ENCODE measurements around the gene KIF7. TPM values are rescaled to one million over a fixed set of nuclear protein-coding genes. Genes with fewer than 3 reads are reported as not detected.

Gene KIF7
- total and polyA plus RNA-seq, 2 of the 8 experiments (the other 6 are each of a cell fraction or from before 2014, with no cell fraction given) = 4.9 to 14.0 TPM

DNA sequence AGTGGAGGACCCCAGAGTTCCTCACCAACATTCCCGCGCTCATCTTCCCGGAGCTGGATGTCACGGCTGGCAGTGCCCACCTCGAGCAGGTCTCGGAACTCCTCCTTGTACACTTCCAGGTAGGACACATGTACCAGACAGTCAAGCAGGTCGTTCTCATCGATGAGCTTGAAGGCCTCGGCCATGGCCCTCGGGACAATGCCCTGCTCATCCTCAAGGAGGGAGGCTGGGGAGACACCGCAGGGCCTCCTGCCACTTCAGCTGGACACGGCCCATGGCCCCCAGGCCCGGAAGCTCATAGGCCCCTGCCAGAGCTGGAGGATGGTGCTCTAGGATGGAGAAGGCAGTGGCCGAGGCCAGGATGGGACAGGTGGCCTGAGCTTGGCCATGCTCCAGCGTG, 5.6 kb downstream of the KIF7 start (continued):
- TF ChIP-seq SP1 (IDR thresholded peaks at IDR 0.05; ENCODE audit: low read depth, low read length) (no peak), BCL11A (IDR thresholded peaks at IDR 0.05; ENCODE audit: low read depth in 2 of 2, low read length in 2 of 2) (no peak), NRF1 (IDR thresholded peaks at IDR 0.05; ENCODE audit: low read depth, low read length) (no peak), PHF8 (conservative IDR thresholded peaks at IDR 0.05; ENCODE audit: low read depth, low read length) (no peak), POLR2A (IDR thresholded peaks at IDR 0.05; ENCODE audit: control extremely low read depth in 1 of 2, low read depth in 2 of 2, low read length in 2 of 2) (no peak)
